Pancreas (tissue), 10 donors: ENCODE results near the gene PKNOX1. TPM values are rescaled to one million over a fixed set of nuclear protein-coding genes. Genes with fewer than 3 reads are reported as not detected.
"Not testable (repeated sequence)": the region's sequence is repeated elsewhere in the genome, so short reads cannot be mapped to it uniquely, and the experiment has no call there.

Experiments
- ATAC-seq, 4 donors: fragments of 200-7000 bp; cut with Tn5 transposase; one replicate each; pipeline versions ENCODE4 v1.8.0 to v1.9.1; 2020; ENCODE audit warnings: mild to moderate bottlenecking in 4 of 4, moderate library complexity in 4 of 4
- DNase-seq, 6 donors: peaks; one replicate each; pipeline ENCODE4 v3.0.0-alpha.2; 2020
- FAIRE-seq: peaks from 2 replicates; lab custom pipeline; 2012; peaks lifted over from hg19 to GRCh38; lab: Jason Lieb, UNC
- H3K27ac ChIP-seq, 4 donors: fragments of 200-600 bp; sonication (generic); 1 replicate in 3 of 4; 2 replicates in 1 of 4; pipeline versions ENCODE4 v1.5.0 to v1.8.0; 2020
- H3K27me3 ChIP-seq, 4 donors: fragments of 200-600 bp; one replicate each; pipeline ENCODE4 v1.8.0; 2021
- H3K36me3 ChIP-seq, 3 donors: fragments of 200-600 bp; sonication (generic) in 1 of 3; one replicate each; pipeline versions ENCODE4 v1.5.0 to v1.8.0; 2020 to 2021
- H3K4me1 ChIP-seq, 3 donors: fragments of 200-600 bp; one replicate each; pipeline ENCODE4 v1.8.0; 2021
- H3K4me3 ChIP-seq, 4 donors: fragments of 200-600 bp; sonication (generic) in 2 of 4; one replicate each; pipeline versions ENCODE4 v1.5.0 to v1.8.0; 2020 to 2021
- H3K9me3 ChIP-seq, 4 donors: fragments of 200-600 bp; one replicate each; pipeline ENCODE4 v1.8.0; 2021
- WGBS, 2 donors: extraction: QIAGEN DNeasy Blood & Tissue Kit; methylation state at CpG; one replicate each; pipeline ENCODE4 v1.1.7; 2013; 5-methylcytosine and 5-hydroxymethylcytosine counted together
- intact Hi-C, 3 donors: fragments of 100-400 bp; cut with DNase I; formaldehyde crosslinking; loops; one replicate each; pipeline versions ENCODE4 v1.11.1 to v1.14.2; 2022
- polyA plus RNA-seq, 2 donors: library from polyadenylated mRNA; stranded (reverse); fragments of 200-250 nt; gene quantifications; one replicate each; pipeline ENCODE4 v1.2.3, GENCODE V29; 2013
- total RNA-seq, 6 donors: library from RNA; stranded (reverse); fragmentation: NEBNext Ultra II Directional in 4 of 6; extraction: Animal tissue kit (Norgen Biotek cat#: 25700) in 4 of 6; gene quantifications; one replicate each; pipeline versions ENCODE4 v1.2.1 to v1.2.4, GENCODE V29; 2021 to 2023
- TF ChIP-seq, protein P1 (sequence below), 4 donors: fragments of 200-600 bp; sonication (generic) in 3 of 4; IDR thresholded peaks; one replicate each; pipeline versions ENCODE4 v1.5.0 to v1.8.0; 2021; ENCODE audit warnings: antibody characterized with exemption in 4 of 4
- donor health status: healthy with polysubstance abuse.
- donor health status: DM: no; HTN: no; CAD: no; lungs with moderate emphysema.
- donor health status: DM: no; HTN: no; CAD: no.
- donor health status: control.
- donor health status: control.
- donor health status: Bipolar disorder and iron deficiency.
- donor health status: DM: yes; HTN: yes; CAD: no.
- donor health status: DM: no; HTN: no; CAD: no.
- donor health status: DM: no; HTN: no; CAD: no.
- donor health status: DM: yes; HTN: yes; CAD: no.

The PKNOX1 gene
- total and polyA plus RNA-seq, 8 donors: 5.2 to 10.2 (median 6.3) TPM

DNA sequence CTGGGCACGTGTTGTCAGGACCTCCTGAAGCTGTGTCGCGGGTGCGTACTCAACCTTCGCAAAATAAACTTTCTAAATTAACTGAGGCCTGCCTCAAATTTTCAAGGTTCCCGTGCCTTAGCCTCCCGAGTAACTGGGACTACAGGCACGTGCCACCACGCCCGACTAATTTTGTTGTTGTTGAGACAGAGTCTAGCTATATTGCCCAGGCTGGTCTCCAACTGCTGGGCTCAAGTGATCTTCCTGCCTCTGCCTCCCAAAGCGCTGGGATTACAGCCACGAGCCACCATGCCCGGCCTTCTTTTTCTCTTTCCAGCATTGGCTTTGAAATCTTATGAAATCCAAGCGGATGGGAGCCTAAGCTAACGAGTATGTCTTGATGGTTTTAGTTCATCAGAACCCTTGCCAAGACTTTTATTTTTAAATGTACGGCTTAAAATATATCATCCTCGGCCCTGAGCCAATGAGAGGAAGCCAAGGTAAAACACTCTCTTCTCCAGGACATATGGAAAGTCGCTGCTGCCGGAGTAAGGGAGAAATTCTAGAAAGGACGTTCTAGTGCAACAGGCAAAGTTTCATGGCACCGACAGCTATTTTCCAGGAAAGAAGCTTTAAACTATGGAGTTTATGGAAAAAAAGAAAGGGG, 36.3 kb upstream of the PKNOX1 start:
- FAIRE-seq (no peak), ATAC-seq (no peak), DNase-seq (peak in 1 of 6 donors; percentile 6)
- no peak overlapping the region for H3K27ac ChIP-seq
- intact Hi-C loops: no loop called here
- no peaks in the 10 kb centered on the region for H3K9me3 ChIP-seq
- no peaks in the 10 kb centered on the region for H3K27me3 ChIP-seq
- no peak overlapping the region for H3K4me3 ChIP-seq
- WGBS, 2 donors: 92 to 93% methylated on average over 21 of the region's 21 CpGs
- no peaks in the 10 kb centered on the region for H3K36me3 ChIP-seq
- TF ChIP-seq, protein P1, sequence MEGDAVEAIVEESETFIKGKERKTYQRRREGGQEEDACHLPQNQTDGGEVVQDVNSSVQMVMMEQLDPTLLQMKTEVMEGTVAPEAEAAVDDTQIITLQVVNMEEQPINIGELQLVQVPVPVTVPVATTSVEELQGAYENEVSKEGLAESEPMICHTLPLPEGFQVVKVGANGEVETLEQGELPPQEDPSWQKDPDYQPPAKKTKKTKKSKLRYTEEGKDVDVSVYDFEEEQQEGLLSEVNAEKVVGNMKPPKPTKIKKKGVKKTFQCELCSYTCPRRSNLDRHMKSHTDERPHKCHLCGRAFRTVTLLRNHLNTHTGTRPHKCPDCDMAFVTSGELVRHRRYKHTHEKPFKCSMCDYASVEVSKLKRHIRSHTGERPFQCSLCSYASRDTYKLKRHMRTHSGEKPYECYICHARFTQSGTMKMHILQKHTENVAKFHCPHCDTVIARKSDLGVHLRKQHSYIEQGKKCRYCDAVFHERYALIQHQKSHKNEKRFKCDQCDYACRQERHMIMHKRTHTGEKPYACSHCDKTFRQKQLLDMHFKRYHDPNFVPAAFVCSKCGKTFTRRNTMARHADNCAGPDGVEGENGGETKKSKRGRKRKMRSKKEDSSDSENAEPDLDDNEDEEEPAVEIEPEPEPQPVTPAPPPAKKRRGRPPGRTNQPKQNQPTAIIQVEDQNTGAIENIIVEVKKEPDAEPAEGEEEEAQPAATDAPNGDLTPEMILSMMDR (IDR thresholded peaks at IDR 0.05): no peak
- H3K4me1 ChIP-seq: peaks cover 0 to 10% (median 10%) of the 10 kb centered on the region in 3 donors

DNA sequence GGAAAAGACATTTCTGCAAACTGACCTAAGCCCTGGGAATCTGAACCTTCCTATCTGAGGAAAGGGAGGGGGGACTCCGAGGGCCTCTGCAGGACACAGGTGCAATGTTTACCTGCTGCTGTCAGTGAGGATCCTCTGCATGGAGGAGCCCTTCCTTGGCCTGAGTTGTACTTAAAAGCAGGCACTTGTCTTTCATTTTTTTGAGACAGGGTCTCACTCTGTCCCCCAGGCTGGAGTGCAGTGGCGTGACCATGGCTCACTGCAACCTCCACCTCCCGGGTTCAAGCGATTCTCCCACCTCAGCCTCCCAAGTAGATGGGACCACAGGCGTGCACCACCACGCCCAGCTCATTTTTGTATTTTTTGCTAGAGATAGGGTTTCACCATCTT, 35.8 kb upstream of the PKNOX1 start:
- FAIRE-seq: not testable (repeated sequence)

DNA sequence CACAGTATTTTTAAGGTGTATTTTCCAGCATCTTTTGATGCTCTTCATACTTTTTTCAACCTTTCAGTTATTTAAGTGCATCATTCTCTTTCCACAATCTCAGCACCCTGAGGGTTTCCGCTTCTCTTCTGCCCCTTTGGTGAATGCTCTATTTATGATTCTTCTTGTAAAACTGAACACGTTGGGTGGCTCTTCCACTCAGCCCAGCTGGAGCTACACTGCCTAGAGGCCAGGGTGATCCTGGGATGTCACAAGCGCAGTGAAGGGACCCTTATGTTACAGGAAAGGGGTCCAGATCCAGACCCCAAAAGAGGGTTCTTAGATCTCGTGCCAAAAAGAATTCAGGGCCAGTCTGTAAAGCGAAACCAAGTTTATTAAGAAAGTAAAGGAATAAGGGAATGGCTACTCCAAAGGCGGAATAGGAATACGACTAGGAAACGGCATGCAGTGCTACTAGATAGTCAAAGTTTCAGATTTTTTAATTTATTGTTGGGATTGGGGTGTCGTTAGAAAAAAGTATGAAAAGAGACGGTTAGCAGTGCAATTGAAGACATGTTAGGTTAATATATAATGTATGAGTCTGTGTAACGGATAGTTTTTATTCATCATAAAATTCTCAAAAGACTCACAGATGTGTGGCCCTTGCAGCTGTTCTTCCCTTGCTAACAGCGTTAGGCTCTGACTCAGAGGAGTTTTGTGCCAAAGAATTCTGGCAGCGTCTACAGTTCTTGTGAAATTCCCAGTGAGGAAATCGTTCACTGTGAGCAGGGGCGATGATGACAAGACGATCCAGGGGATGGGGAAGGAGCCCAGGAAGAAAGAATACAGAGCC, 34.6 kb upstream of the PKNOX1 start:
- TF ChIP-seq, protein P1 (IDR thresholded peaks at IDR 0.05): no peak
- WGBS, 2 donors: 45% methylated on average over 16 of the region's 16 CpGs
- H3K4me1 ChIP-seq: peaks cover 0 to 10% (median 7%) of the 10 kb centered on the region in 3 donors
- peak in 5 of 6 donors; percentile 25 to 90 (median 74) for DNase-seq
- no peaks in the 10 kb centered on the region for H3K36me3 ChIP-seq
- no peaks in the 10 kb centered on the region for H3K27me3 ChIP-seq
- FAIRE-seq: no peak
- ATAC-seq: peak; percentile 96 to 98 (median 98)
- peak overlapping the region; percentile 17 to 35 (median 28) for H3K27ac ChIP-seq
- no peaks in the 10 kb centered on the region for H3K9me3 ChIP-seq
- intact Hi-C loops: no loop called here
- no peak overlapping the region for H3K4me3 ChIP-seq

More for the DNA sequence above, 35.8 kb upstream of the PKNOX1 start:
- H3K4me3 ChIP-seq, intact Hi-C loops, ATAC-seq, H3K9me3 ChIP-seq, H3K36me3 ChIP-seq, H3K27ac ChIP-seq, H3K27me3 ChIP-seq: not testable (repeated sequence)
- WGBS, 2 donors: 90 to 95% methylated on average over 6 of the region's 6 CpGs
- peak in 1 of 6 donors; percentile 8 for DNase-seq
- H3K4me1 ChIP-seq: peaks cover 0 to 10% (median 7%) of the 10 kb centered on the region in 3 donors

DNA sequence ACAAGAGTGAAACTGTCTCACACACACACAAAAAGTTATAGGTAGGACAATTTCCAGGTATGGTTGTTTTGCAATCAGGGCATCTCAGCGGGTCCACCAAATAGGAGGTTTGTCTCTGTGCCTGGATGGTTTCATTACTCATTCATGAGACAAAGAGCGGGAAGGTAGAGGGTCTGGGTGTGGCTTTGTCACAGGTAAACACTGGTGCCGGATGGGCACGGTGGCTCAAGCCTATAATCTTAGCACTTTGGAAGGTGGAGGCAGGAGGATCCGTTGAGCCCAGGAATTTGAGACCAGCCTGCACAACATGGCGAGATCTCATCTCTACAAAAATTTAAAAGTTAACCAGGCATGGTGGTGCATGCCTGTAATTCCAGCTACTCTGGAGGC, 32.7 kb upstream of the PKNOX1 start:
- ATAC-seq (no peak), DNase-seq (no peak), FAIRE-seq (no peak)
- no peaks in the 10 kb centered on the region for H3K36me3 ChIP-seq
- no peak overlapping the region for H3K4me3 ChIP-seq
- intact Hi-C loops: no loop called here
- TF ChIP-seq, protein P1 (IDR thresholded peaks at IDR 0.05): no peak
- 92 to 94% methylated on average over 6 of the region's 6 CpGs for WGBS, 2 donors
- no peak overlapping the region for H3K27ac ChIP-seq
- peaks cover 0 to 10% (median 7%) of the 10 kb centered on the region in 3 donors for H3K4me1 ChIP-seq
- H3K27me3 ChIP-seq: no peaks in the 10 kb centered on the region
- H3K9me3 ChIP-seq: no peaks in the 10 kb centered on the region

DNA sequence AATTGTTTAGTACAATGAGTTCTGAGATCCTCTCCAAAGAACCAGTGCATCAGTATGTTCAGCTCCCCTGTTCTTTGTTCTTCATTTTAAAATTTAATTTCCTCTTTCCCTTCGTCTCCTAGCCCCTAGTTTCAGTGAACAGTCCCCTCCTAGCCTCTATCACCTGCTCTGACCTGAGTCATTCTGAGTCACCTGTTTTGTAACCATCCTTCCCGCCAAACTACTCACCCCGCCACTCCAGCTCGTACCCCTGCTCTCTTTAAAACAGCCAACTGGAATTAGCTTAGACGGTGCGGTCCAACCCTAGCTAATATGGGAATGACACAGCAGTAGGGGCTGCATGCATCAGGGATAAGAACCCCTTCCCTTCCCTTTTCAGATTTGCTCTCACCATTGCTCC, 32.1 kb upstream of the PKNOX1 start:
- FAIRE-seq: no peak
- no peaks in the 10 kb centered on the region for H3K27me3 ChIP-seq
- intact Hi-C loops: no loop called here
- ATAC-seq: no peak
- H3K36me3 ChIP-seq: no peaks in the 10 kb centered on the region
- TF ChIP-seq, protein P1 (IDR thresholded peaks at IDR 0.05): no peak
- 72 to 75% methylated on average over 6 of the region's 6 CpGs for WGBS, 2 donors
- H3K4me1 ChIP-seq: peaks cover 0 to 10% (median 7%) of the 10 kb centered on the region in 3 donors
- no peak overlapping the region for H3K27ac ChIP-seq
- no peak overlapping the region for H3K4me3 ChIP-seq
- no peak for DNase-seq
- H3K9me3 ChIP-seq: no peaks in the 10 kb centered on the region

DNA sequence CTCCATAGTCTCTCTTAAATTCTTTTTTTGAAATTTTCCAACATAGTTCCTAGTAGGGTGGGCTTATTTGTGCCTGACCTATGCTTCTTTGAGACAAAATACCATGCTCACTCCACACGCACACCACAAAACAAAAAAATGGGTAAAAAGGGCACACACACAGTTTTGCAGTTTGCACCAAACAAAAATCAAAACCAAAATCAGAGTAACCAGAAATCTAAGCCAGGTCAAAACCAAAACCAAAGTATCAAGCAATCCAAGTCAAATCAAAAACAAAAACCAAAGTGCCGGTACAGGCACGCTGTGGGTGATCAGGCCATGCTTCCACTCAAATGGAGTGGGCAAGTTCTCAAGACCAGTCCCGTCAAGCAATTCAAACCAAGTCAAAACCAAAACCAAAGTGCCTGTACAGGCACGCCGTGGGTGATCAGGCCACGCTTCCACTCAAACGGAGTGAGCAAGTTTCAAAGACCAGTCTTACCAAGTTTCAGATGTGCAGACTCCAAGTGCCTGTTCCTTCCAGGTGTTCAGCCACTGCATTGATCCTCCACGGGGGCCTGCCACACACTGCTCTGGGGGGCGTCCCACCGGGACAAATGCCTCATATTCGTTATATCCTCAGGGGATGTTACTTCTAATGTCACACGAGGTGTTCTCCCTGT, 25.1 kb upstream of the PKNOX1 start:
- intact Hi-C loops, FAIRE-seq: not testable (repeated sequence)
- peak in 1 of 6 donors; percentile 7 for DNase-seq

DNA sequence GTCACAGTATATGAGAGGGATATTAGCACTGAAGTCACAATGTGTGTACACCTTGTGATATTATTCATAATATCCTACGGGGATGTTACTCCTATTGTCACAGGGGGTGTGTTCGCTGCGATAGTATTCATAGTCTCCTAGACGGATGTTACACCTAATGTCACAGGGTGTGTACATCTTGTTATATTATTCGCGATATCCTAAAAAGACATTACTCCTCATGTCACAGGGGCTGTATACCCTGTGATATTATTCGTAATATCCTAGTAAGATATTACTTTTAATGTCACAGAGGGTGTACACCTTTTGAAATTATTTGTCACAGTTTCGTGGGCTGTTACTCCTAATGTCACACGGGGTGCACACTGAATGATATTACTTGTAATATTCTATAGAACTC, 23.2 kb upstream of the PKNOX1 start:
- DNase-seq, H3K4me3 ChIP-seq, H3K36me3 ChIP-seq, intact Hi-C loops, H3K4me1 ChIP-seq, FAIRE-seq, H3K27me3 ChIP-seq, H3K9me3 ChIP-seq, ATAC-seq, H3K27ac ChIP-seq: not testable (repeated sequence)
- WGBS, 2 donors: 93 to 97% methylated on average over 9 of the region's 9 CpGs

More for the DNA sequence above, 25.1 kb upstream of the PKNOX1 start:
- WGBS, 2 donors: 87 to 88% methylated on average over 13 of the region's 13 CpGs
- not testable (repeated sequence) for H3K27me3 ChIP-seq, H3K9me3 ChIP-seq, ATAC-seq, H3K4me1 ChIP-seq, H3K27ac ChIP-seq, H3K4me3 ChIP-seq, H3K36me3 ChIP-seq
